Skeletal muscle tissue (tissue), 4 donors: ENCODE data around the gene SYTL3. TPM values are rescaled to one million over a fixed set of nuclear protein-coding genes. Genes with fewer than 3 reads are reported as not detected.

ENCODE experiments used
- H3K27ac ChIP-seq: one replicate; pipeline ENCODE4 v1.7.0; 2013; ENCODE audit warnings: mild to moderate bottlenecking, low read depth, low read length, inconsistent platforms
- H3K27me3 ChIP-seq, 3 donors: one replicate each; pipeline ENCODE4 v1.7.0; 2013; ENCODE audit warnings: low read length in 3 of 3; ENCODE audit not compliant: control insufficient read depth in 3 of 3, insufficient read depth in 3 of 3
- H3K36me3 ChIP-seq, 3 donors: one replicate each; pipeline ENCODE4 v1.7.0; 2013; ENCODE audit warnings: low read length in 3 of 3; ENCODE audit not compliant: control insufficient read depth in 3 of 3, insufficient read depth in 3 of 3
- H3K4me1 ChIP-seq, 3 donors: one replicate each; pipeline ENCODE4 v1.7.0; 2013; ENCODE audit warnings: low read length in 3 of 3, mild to moderate bottlenecking in 3 of 3; ENCODE audit not compliant: control insufficient read depth in 3 of 3, insufficient read depth in 3 of 3
- H3K4me3 ChIP-seq, 3 donors: one replicate each; pipeline ENCODE4 v1.7.0; 2013; ENCODE audit warnings: low read length in 3 of 3
- H3K9ac ChIP-seq, 3 donors: one replicate each; pipeline ENCODE4 v1.7.0; 2013; ENCODE audit warnings: low read length in 3 of 3, mild to moderate bottlenecking in 3 of 3, moderate library complexity in 2 of 3, low read depth in 1 of 3
- H3K9me3 ChIP-seq, 3 donors: one replicate each; pipeline ENCODE4 v1.7.0; 2013; ENCODE audit warnings: low read length in 3 of 3; ENCODE audit not compliant: control insufficient read depth in 3 of 3
- total RNA-seq: library from RNA; depleted of rRNA; stranded (reverse); fragments of >200 nt; gene quantifications from one replicate; pipeline ENCODE4 v1.2.3, GENCODE V29; 2014
- donor health status: Osteomylitis.

The SYTL3 gene
- total RNA-seq, 1 donor from 2014 or later: 5.7 TPM

DNA sequence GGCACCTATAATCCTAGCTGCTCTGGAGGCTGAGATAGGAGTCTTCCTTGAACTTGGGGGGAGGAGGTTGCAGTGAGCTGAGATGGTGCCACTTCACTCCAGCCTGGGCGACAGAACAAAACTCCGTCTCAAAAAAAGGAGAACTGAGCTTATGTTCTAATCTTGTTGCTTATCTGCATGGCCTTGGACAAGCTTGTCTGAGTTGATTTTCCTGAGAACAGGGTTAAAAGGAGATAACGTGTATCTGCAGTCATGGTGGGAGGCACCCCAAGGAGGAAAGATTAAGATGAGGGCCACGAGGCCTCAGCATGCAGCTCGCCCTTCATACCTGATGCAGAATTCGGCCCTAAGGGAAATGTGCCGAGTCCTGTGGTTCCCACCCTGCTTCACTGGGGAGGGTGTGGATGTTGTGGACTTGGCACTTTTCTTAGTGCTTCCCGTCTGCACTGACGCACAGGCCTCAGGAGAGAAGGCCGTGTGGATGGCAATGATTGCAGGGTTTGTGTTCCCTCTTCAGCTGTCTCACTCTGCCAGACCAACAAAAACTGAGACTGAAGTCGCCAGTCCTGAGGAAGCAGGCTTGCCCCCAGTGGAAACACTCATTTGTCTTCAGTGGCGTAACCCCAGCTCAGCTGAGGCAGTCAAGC, 113.1 kb downstream of the SYTL3 start:
- no peak overlapping the region for H3K4me3 ChIP-seq
- H3K9me3 ChIP-seq: no peaks in the 10 kb centered on the region
- H3K36me3 ChIP-seq: peaks cover 35 to 53% (median 45%) of the 10 kb centered on the region in 3 donors
- H3K4me1 ChIP-seq: peaks cover 0 to 3% (median 0%) of the 10 kb centered on the region in 3 donors
- no peak overlapping the region for H3K27ac ChIP-seq
- H3K9ac ChIP-seq: no peak overlapping the region
- H3K27me3 ChIP-seq: no peaks in the 10 kb centered on the region

DNA sequence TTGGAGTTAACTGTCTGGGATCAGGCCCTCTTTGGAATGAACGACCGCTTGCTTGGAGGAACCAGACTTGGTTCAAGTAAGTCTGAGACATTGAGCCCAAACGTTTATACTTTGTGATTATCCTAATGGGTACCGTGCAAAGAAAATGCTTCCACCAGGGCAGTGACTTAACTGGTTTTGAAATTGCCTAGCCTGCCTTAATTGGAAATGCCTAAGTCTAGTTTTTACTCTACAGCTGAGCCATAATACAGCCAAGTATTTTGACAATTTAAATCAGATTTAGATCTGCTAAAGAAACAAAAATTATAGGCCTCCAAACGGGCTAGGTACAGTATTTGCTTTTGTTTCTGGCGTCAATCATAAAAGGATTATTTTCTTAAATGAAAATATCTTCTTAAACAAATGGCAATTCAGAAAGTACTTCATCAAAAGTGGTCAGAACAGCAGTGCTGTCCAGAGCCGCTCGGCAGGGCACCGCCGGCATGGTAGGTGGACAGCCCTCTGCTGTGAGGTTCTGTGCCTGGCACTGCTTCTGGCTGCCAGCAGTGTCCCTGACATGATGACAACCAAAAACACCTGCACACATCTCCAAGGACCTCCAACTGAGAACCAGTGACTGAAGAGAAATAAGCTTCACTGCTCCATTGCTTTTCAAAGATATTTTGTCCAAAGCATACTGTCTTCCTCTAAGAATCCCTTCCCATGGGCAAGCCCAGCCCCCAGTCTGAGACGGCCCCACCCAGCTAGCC, 113.8 kb downstream of the SYTL3 start:
- Histone ChIP-seq H3K4me3 (no peak overlapping the region), H3K36me3 (peaks cover 40 to 59% (median 52%) of the 10 kb centered on the region in 3 donors), H3K27ac (no peak overlapping the region), H3K27me3 (no peaks in the 10 kb centered on the region), H3K9ac (no peak overlapping the region), H3K4me1 (peaks cover 0 to 3% (median 0%) of the 10 kb centered on the region in 3 donors), H3K9me3 (no peaks in the 10 kb centered on the region)

DNA sequence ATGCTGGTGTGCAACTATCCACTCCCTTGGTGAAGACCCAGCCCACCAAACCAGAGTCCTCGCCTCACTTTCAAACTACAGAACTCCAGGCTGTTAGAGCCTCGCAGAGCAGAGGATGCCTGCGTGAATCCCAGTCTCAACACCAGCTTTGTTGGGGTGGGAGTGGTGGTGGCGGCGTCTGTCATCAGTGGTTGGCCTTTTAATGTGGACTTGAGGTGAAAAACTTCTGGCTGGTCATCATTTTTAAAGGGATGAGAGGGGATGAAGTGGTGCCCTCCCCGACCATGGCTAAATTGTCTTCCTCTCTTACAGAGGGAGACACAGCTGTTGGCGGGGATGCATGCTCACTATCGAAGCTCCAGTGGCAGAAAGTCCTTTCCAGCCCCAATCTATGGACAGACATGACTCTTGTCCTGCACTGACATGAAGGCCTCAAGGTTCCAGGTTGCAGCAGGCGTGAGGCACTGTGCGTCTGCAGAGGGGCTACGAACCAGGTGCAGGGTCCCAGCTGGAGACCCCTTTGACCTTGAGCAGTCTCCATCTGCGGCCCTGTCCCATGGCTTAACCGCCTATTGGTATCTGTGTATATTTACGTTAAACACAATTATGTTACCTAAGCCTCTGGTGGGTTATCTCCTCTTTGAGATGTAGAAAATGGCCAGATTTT, 114.5 kb downstream of the SYTL3 start:
- no peak overlapping the region for H3K9ac ChIP-seq
- no peak overlapping the region for H3K27ac ChIP-seq
- peaks cover 46 to 62% (median 58%) of the 10 kb centered on the region in 3 donors for H3K36me3 ChIP-seq
- peaks cover 0 to 3% (median 0%) of the 10 kb centered on the region in 3 donors for H3K4me1 ChIP-seq
- no peak overlapping the region for H3K4me3 ChIP-seq
- H3K27me3 ChIP-seq: no peaks in the 10 kb centered on the region
- no peaks in the 10 kb centered on the region for H3K9me3 ChIP-seq

DNA sequence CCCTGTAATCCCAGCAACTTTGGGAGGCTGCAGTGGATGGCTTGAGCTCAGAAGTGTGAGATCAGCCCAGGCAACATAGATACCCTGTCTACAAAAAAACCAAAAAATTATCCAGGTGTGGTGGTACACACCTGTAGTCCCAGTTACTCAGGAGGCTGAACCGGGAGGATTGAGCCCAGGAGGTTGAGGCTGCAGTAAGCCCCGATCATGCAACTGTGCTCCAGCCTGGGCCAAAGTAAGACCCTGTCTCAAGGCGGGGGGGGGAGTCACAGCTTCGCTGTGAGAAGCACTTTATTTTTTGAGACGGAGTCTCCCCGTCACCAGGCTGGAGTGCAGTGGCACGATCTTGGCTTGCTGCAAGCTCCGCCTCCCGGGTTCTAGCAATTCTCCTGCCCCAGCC, 115.1 kb downstream of the SYTL3 start:
- H3K9ac ChIP-seq: no peak overlapping the region
- H3K9me3 ChIP-seq: no peaks in the 10 kb centered on the region
- H3K4me3 ChIP-seq: no peak overlapping the region
- H3K27me3 ChIP-seq: no peaks in the 10 kb centered on the region
- peaks cover 0 to 3% (median 0%) of the 10 kb centered on the region in 3 donors for H3K4me1 ChIP-seq
- H3K27ac ChIP-seq: no peak overlapping the region
- H3K36me3 ChIP-seq: peaks cover 51 to 68% (median 64%) of the 10 kb centered on the region in 3 donors

DNA sequence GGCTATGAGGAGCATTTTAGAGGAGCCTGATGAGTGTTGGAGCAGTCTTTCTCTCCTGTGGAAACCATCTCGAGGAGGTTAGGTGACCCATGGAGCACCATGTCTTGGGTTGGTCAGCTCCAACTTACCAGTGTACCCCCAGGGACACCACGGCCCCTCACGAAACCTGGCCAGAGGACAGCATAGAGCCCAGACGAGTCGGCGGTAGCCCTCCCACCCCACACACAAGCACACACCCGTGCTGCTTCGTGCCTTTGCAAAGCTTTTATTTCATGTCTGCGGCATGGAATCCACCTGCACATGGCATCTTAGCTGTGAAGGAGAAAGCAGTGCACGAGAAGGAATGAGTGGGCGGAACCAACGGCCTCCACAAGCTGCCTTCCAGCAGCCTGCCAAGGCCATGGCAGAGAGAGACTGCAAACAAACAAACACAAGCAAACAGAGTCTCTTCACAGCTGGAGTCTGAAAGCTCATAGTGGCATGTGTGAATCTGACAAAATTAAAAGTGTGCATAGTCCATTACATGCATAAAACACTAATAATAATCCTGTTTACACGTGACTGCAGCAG, 115.7 kb downstream of the SYTL3 start:
- H3K9me3 ChIP-seq: no peaks in the 10 kb centered on the region
- peaks cover 55 to 75% (median 70%) of the 10 kb centered on the region in 3 donors for H3K36me3 ChIP-seq
- H3K4me1 ChIP-seq: peaks cover 0 to 3% (median 0%) of the 10 kb centered on the region in 3 donors
- no peak overlapping the region for H3K9ac ChIP-seq
- H3K27ac ChIP-seq: no peak overlapping the region
- H3K4me3 ChIP-seq: no peak overlapping the region
- no peaks in the 10 kb centered on the region for H3K27me3 ChIP-seq

DNA sequence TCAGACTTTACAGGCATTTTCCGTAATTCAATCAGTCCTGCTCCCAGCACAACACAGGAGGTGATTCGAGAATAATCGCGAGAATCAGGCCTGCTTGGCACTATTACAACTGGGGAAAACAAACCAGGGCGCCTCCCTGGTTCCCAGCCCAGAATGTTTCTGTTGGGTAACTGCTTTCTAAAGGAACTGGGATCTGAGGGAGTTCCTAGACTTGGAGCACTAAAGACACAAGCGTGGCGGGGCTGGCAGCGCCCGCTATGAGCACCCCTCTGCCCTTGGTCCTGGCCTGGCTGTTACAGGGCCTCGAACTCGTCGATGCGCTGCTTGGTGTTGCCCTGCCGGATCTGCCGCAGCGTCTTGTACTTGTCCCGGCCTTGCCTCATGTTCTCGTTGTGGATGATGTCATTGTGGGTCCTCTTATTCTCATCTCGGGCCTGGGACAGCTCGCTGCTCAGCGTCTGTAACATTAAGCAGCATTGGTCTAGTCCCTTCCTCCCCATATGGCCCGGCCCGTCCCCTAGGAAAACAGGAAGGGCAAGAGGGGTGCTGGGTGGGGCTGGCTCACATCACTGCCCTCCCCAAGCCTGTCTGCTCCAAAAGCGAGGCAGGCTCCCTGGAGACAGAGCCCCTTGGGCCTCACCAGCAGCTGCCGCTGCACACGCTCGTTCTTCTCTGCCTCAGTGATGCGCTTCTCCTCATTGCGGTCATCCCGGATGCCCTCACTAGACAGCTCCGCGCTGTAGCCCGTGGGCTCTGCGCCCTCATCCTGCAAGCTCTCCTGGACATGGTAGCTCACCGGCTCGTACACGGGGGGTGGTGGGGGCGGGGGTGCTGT, 117.0 kb downstream of the SYTL3 start:
- peaks cover 63 to 76% (median 73%) of the 10 kb centered on the region in 3 donors for H3K36me3 ChIP-seq
- no peak overlapping the region for H3K4me3 ChIP-seq
- H3K9ac ChIP-seq: no peak overlapping the region
- H3K9me3 ChIP-seq: no peaks in the 10 kb centered on the region
- peaks cover 0 to 3% (median 0%) of the 10 kb centered on the region in 3 donors for H3K4me1 ChIP-seq
- H3K27me3 ChIP-seq: no peaks in the 10 kb centered on the region
- H3K27ac ChIP-seq: no peak overlapping the region

DNA sequence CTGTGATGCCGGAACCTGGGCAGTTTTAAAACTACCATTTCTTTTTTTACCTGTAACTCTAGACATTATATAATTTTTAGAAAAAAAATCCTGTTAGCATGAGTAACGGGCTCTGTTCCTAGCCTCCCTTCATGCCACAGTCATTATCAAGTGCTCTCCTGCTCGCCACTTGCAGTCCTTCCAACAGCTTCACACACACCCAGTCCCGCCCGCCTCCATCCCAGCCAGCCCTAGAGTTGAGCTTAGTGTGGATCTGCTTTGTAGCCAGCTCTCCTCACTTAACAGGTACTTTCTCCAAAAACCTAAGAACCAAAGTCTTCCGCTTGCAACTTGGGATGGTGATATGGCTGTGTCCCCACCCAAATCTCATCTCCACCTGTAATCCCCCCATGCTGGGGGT, 117.9 kb downstream of the SYTL3 start:
- Histone ChIP-seq H3K27me3 (no peaks in the 10 kb centered on the region), H3K4me1 (peaks cover 0 to 3% (median 0%) of the 10 kb centered on the region in 3 donors), H3K36me3 (peaks cover 65 to 75% (median 72%) of the 10 kb centered on the region in 3 donors), H3K9ac (no peak overlapping the region), H3K4me3 (no peak overlapping the region), H3K9me3 (no peaks in the 10 kb centered on the region), H3K27ac (no peak overlapping the region)

DNA sequence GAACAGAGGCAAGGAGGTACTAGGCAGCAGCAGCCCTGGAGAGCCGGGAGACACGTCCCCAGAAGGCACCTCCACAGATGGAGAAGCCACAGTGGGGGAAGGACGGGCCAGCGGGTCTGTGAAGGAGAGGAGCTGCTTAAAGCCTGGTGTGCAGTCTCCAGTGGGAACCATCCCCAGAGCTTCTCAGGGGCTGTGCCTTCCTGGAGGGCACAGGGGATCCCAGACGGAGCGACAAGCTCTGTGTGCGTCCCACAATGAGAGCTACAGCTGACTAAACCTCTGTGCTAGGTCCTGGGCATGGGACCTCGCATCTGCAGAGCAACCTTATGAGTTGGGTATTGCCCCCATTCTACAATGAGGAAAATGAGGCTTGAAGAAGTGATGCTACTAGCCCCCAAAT, 118.6 kb downstream of the SYTL3 start:
- H3K9me3 ChIP-seq: no peaks in the 10 kb centered on the region
- no peak overlapping the region for H3K9ac ChIP-seq
- peaks cover 60 to 72% (median 65%) of the 10 kb centered on the region in 3 donors for H3K36me3 ChIP-seq
- H3K4me1 ChIP-seq: peaks cover 0 to 3% (median 0%) of the 10 kb centered on the region in 3 donors
- H3K4me3 ChIP-seq: no peak overlapping the region
- no peak overlapping the region for H3K27ac ChIP-seq
- no peaks in the 10 kb centered on the region for H3K27me3 ChIP-seq

DNA sequence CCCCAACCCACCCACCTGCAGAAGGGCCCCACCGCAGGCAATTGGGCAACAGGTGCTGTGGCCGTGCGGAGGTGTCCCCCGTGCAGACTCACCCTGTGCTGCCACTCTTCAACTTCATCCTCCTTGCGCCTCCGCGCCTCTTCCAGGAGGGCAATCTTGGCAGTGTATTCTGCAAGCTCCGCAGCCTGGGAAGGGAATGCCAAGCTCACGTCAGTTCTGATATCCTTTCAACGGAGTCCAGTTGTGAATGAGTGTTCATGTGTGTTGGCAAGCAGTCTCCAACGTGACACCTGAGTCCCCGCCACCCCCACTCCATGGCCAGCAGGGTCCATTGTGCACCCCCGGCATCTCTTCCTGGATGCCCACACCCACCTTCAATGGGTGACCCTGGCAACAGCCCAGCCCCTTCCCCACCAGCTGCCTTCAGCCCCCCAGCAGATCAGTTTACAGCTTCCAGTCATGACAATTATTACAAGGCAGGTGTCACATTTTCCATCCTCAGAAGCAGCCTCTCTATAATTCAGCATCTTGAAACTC, 119.4 kb downstream of the SYTL3 start:
- no peak overlapping the region for H3K27ac ChIP-seq
- H3K9ac ChIP-seq: no peak overlapping the region
- no peaks in the 10 kb centered on the region for H3K27me3 ChIP-seq
- H3K4me3 ChIP-seq: no peak overlapping the region
- H3K4me1 ChIP-seq: no peaks in the 10 kb centered on the region
- H3K9me3 ChIP-seq: no peaks in the 10 kb centered on the region
- H3K36me3 ChIP-seq: peaks cover 57 to 70% (median 58%) of the 10 kb centered on the region in 3 donors
